ENCODE data around the gene PIN1. TPM values are rescaled to one million over a fixed set of nuclear protein-coding genes. Genes with fewer than 3 reads are reported as not detected.
"Not testable (repeated sequence)": the region's sequence is repeated elsewhere in the genome, so short reads cannot be mapped to it uniquely, and the experiment has no call there.

PIN1 gene
- total RNA-seq (2014; rRNA removed; shearing (Covaris generic)) = 146 and 165 TPM in 2 replicates
- 83.6 and 108 TPM in 2 replicates for polyA plus RNA-seq (2015; cell fraction: cytosol; rRNA removed)
- 55.9 and 61.8 TPM in 2 replicates for polyA plus RNA-seq (2015; cell fraction: nucleus; rRNA removed)

DNA sequence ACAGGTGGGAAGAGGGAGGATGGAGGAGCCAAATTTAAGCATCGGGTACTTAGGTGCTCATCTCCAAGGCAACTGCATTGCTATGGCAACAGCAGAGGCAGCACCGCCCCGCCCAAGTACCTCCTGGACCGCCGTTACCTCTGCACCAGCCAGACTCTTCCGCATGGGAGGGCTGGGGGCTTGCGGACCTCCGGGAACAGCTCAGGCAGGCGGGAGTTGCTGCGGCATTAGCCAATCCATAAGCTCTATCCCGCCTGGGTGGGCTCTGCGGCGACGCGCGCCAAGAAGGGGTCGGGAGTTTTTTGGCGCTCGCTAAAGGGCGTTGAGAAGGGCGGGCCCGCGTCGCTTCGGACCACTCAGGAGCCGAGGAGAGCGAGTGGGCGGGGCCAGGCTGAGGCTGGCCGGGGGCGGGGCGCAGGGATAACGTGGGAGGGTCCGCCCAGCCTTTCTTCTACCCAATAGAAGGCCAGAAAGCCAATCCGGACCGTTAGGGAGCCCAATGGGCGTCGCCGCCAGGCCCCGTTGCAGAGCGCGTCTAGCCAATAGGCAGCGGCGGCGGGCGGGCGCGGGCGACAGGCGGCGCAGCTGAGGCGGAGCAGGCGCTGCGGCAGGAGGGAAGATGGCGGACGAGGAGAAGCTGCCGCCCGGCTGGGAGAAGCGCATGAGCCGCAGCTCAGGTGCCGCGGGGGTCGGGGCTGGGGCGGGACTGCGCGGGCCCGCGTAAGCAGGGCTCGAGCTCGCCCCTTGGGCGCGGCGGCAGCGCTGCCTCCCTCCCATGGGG lies at the start of gene PIN1:
Gene PIN1 (plus strand): TSS at position 593 of the 781 bp plus-strand sequence. CDS start 27 bp downstream, at position 620.
- peak; percentile 98 for DNase-seq (ENCODE audit: low read depth)

- peak; percentile 34 for DNase-seq (ENCODE audit: low read depth)
Observed at GRCh38 chr19:9785367-9786331, 49.5 kb upstream of the PIN1 start.

DNA sequence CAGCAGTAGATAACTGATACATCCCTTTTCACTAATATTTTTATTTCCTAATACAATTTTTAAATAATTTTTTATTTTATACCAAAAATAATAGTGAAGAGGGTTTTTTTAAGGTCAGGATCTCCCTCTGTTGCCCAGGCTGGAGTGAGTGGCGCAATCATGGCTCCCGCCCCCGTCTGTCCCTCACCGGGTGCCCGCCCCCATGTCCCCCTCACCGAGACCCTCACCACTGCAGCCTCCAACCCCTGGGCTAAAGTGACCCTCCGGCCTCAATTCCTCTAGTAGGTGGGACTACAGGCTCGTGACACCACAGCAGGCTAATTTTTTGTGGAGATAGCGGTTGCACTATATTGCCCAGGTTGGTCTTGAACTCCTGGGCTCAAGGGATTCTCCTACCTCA lies 48.8 kb upstream of the PIN1 start:
- DNase-seq (ENCODE audit: low read depth) = no peak

- no peak for DNase-seq (ENCODE audit: low read depth)
Observed at GRCh38 chr19:9786819-9787218, 48.3 kb upstream of the PIN1 start.

DNA sequence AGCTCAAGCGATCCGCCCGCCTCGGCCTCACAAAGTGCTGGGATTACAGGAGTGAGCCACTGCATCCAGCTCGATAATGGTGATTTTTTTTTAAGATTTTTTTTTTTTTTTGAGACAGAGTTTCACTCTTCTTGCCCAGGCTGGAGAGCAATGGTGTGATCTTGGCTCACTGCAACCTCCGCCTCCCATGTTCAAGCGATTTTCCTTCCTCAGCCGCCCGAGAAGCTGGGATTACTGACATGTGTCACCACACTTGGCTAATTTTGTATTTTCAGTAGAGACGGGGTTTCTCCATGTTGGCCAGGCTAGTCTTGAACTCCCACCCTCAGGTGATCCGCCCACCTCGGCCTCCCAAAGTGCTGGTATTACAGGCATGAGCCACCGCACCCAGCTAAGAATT lies 46.5 kb upstream of the PIN1 start:
- not testable (repeated sequence) for DNase-seq (ENCODE audit: low read depth)

DNA sequence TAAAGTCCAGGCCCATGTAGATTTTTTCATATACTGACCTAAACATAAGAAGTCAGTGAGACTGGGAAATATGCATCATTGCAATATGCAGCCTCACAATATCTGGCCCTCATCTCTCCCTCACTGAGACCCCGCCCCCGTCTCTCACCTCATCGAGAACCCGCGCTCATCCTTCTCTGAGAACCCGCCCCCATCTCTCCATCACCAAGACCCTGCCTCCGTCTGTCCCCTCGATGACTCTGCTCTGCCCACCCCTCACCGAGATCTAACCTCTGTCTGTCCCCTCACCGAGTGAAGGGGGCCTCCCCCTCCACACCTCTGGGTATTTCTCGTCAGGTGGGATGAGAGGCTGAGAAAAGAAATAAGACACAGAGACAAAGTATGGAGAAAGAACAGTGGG lies 46.1 kb upstream of the PIN1 start:
- no peak for DNase-seq (ENCODE audit: low read depth)

DNA sequence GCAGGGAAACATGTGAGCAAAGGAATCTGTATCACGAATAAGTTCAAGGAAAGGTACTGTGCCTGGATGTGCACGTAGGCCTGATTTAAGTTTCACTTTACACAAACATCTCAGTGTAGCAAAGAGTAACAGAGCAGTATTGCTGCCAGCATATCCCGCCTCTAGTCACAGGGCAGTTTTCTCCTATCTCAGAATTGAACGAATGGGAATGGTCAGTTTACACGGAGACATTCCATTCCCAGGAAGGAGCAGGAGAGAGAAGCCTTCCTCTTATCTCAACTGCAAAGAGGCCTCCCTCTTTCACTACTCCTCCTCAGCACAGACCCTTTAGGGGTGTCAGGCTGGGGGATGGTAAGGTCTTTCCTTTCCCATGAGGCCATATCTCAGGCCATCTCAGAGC lies 45.5 kb upstream of the PIN1 start:
- not testable (repeated sequence) for DNase-seq (ENCODE audit: low read depth)

- DNase-seq (ENCODE audit: low read depth) = not testable (repeated sequence)
Observed at GRCh38 chr19:9791073-9791367, 44.1 kb upstream of the PIN1 start.

GRCh38 chr19:9791552-9792205 lies 43.4 kb upstream of the PIN1 start:
- no peak for DNase-seq (ENCODE audit: low read depth)

DNA sequence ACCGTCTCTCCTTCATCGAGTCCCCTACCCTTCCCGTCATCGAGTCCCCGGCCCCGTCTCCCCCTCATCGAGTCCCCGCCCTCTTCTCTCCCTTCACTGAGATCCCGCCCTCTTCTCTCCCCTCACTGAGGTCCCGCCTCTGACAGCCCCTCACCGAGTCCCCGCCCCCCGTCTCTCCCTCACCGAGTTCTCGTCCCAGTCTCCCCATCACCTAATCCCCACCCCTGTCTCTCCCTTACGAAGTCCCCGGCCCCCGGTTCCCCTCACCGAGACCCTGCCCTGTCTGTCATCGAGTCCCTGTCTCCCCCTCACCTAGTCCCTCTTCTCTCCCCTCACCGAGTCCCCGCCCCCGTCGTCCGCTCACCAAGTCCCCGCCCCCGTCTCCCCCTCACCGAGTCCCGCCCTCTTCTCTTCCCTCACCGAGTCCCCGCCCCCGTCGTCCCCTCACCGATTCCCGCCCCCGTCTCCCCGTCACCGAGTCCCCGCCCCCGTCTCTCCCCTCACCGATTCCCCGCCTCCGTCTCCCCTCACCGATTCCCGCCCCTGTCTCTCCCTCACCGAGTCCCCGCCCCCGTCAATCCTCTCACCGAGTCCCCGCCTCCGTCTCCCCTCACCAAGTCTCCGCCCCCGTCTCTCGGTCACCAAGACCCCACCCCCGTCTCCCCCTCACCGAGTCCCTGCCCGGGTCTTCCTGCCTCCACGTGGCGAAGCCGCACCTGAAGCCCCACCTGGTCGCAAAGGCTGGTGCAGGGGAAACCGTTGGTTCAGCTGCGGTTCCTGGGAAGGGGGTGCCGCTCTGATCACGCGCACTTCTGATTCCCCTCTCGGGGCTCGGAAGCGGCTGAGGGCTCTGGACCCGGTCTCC lies 42.7 kb upstream of the PIN1 start:
- no peak for DNase-seq (ENCODE audit: low read depth)

GRCh38 chr19:9793071-9793591 lies 42.0 kb upstream of the PIN1 start:
- DNase-seq (ENCODE audit: low read depth) = no peak

DNA sequence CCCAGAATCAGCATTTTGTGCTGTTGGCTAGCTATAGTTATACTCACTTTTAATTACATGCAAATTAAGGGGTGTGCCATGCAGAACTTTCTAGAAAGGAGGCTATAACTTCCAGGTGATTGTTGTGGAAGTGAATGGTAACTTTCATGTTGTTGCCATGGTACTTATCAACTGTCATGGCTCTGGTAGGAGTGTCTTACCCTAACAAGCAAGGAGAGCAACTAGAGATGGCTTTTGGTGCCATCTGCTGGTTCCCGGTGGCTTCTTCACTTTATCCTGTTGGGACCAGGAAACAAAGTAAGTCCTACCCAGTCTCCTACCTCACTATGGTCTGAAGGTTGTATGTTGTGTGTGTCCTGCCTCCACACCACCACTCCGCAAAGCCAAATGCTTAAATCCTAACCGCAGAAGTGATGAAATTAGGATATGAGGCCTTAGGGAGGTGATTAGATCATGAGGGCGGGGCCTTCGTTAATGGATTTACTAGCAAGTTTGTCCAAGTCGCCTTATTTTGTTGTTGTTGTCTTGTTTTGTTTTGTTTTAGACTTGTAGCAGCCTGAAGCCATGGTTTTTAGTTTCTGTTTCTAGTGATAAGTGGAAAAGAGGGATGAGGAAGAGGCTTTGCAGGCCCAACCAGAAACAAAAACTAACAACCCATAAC lies 38.9 kb upstream of the PIN1 start:
- DNase-seq (ENCODE audit: low read depth) = peak; percentile 88

DNA sequence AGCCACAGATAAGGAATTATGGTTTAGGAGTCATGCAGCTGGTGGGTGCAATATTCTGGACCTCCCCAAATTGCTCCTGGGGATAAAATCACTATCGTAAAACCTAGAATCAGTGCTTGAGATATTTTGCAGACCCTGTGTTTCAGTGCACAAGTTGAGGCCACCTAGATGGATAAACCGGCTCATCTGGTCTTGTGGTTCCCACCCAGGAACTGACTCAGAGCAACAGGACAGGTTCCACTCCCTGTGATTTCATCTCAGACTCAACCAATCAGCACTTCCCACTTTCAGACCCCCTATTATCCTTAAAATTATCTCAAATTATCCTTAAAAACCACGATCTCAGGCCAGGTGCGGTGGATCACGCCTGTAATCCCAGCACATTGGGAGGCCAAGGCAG lies 37.2 kb upstream of the PIN1 start:
- DNase-seq (ENCODE audit: low read depth) = no peak

GRCh38 chr19:9799162-9799561 lies 36.0 kb upstream of the PIN1 start:
- no peak for DNase-seq (ENCODE audit: low read depth)

GRCh38 chr19:9801976-9802375 lies 33.1 kb upstream of the PIN1 start:
- DNase-seq (ENCODE audit: low read depth) = no peak

- no peak for DNase-seq (ENCODE audit: low read depth)
Observed at GRCh38 chr19:9806803-9807202, 28.3 kb upstream of the PIN1 start.

GRCh38 chr19:9808855-9809824 lies 26.0 kb upstream of the PIN1 start:
- no peak for DNase-seq (ENCODE audit: low read depth)

DNA sequence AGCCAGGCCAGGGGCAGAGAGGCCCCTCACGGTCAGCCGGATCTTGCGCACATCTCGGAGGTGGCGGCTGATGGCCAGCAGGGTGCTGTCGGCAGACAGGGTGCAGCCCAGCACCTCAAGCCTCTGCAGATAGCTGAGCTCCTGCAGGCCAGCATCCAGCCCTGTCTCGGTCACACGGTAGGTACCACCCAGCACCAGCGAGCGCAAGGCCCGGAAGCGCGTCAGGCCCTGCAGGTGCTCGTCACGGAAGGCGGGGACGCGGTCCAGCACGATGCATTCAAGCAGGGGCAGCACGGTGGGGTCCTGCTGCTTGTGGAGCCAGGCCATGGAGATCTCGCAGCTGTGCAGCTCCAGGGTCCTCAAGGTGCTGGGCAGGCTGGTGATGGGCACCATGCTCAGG lies 24.0 kb upstream of the PIN1 start:
- DNase-seq (ENCODE audit: low read depth) = no peak

Measured in HT1080 (cell line).